ENCODE results near the gene RAB11FIP4.

GRCh38 chr17:31580706-31581490 lies 189.4 kb downstream of the RAB11FIP4 start:
- TF ChIP-seq CTCF (IDR thresholded peaks at IDR 0.05) (no peak), POLR2A (IDR thresholded peaks at IDR 0.05) (no peak)
